CD4-positive, CD25-positive, alpha-beta regulatory T cell (primary cell): Measurements from ENCODE around the gene LGR4. TPM values are rescaled to one million over a fixed set of nuclear protein-coding genes. Genes with fewer than 3 reads are reported as not detected.

Experiments used
- ATAC-seq, 2 donors: fragments of 150-1000 bp; cut with Tn5 transposase; one replicate each; pipeline ENCODE4 v1.10.0; 2021; ENCODE audit warnings: low read depth in 2 of 2, moderate number of reproducible peaks in 2 of 2, moderate library complexity in 1 of 2
- DNase-seq, 3 donors: peaks; one replicate each; pipeline versions ENCODE4 v3.0.0 to v3.0.0-alpha.2; 2012 to 2022; ENCODE audit warnings: mixed read lengths in 1 of 3
- H3K27ac ChIP-seq: one replicate; pipeline ENCODE4 v1.7.0; 2013; ENCODE audit warnings: mild to moderate bottlenecking, low read length; ENCODE audit not compliant: insufficient read depth, poor library complexity, severe bottlenecking
- H3K27me3 ChIP-seq: one replicate; pipeline ENCODE4 v1.7.0; 2013; ENCODE audit warnings: low read length; ENCODE audit not compliant: control insufficient read depth, insufficient read depth
- H3K36me3 ChIP-seq: one replicate; pipeline ENCODE4 v1.7.0; 2013; ENCODE audit warnings: mild to moderate bottlenecking, low read length, moderate library complexity; ENCODE audit not compliant: control insufficient read depth, insufficient read depth
- H3K4me1 ChIP-seq: 2 replicates; pipeline ENCODE4 v1.7.0; 2013; ENCODE audit warnings: mild to moderate bottlenecking, low read length; ENCODE audit not compliant: insufficient read depth, control insufficient read depth, poor library complexity, severe bottlenecking
- H3K4me3 ChIP-seq: one replicate; pipeline ENCODE4 v1.7.0; 2013; ENCODE audit warnings: low read depth, mild to moderate bottlenecking, low read length, moderate library complexity
- H3K9me3 ChIP-seq, 2 experiments: 1 replicate in 1 of 2; 2 replicates in 1 of 2; pipeline ENCODE4 v1.7.0; 2013; ENCODE audit warnings: low read length in 2 of 2, mild to moderate bottlenecking in 1 of 2, moderate library complexity in 1 of 2; ENCODE audit not compliant: control insufficient read depth in 2 of 2
- H3K27ac Mint-ChIP-seq, 3 donors: one replicate each; pipeline ENCODE4 v1.8.0; 2020 to 2022; ENCODE audit warnings: mild to moderate bottlenecking in 3 of 3, mixed read lengths in 3 of 3, moderate library complexity in 2 of 3
- H3K27me3 Mint-ChIP-seq: one replicate; pipeline ENCODE4 v1.8.0; 2022; ENCODE audit warnings: mild to moderate bottlenecking, mixed read lengths
- H3K36me3 Mint-ChIP-seq: one replicate; pipeline ENCODE4 v1.8.0; 2020; ENCODE audit warnings: mixed read lengths
- H3K4me1 Mint-ChIP-seq, 4 donors: one replicate each; pipeline ENCODE4 v1.8.0; 2020 to 2022; ENCODE audit warnings: mixed read lengths in 4 of 4, mild to moderate bottlenecking in 1 of 4
- H3K4me3 Mint-ChIP-seq, 4 donors: one replicate each; pipeline ENCODE4 v1.8.0; 2020 to 2022; ENCODE audit warnings: mild to moderate bottlenecking in 4 of 4, mixed read lengths in 4 of 4, moderate library complexity in 3 of 4
- H3K9me3 Mint-ChIP-seq, 7 donors: one replicate each; pipeline ENCODE4 v1.8.0; 2020 to 2022; ENCODE audit warnings: mixed read lengths in 7 of 7, mild to moderate bottlenecking in 3 of 7, moderate library complexity in 2 of 7
- polyA plus RNA-seq, 4 donors: library from polyadenylated mRNA; unstranded; fragments of 300-500 nt; fragmentation: Illumina TruSeq; gene quantifications; one replicate each; pipeline ENCODE4 v1.2.3, GENCODE V29; 2021
- total RNA-seq: library from RNA; stranded (reverse); gene quantifications from one replicate; pipeline ENCODE4 v1.2.3, GENCODE V29; 2022

The LGR4 gene
- total and polyA plus RNA-seq, 5 donors from 2014 or later, result 0.27 to 2.7 (median 0.45) TPM; not detected in 1

- H3K4me3 Mint-ChIP-seq, result no peak overlapping the region
- H3K4me1 ChIP-seq, result no peaks in the 10 kb centered on the region
Observed at GRCh38 chr11:27464289-27464696, 8.3 kb downstream of the LGR4 start.

GRCh38 chr11:27462543-27462942 lies 10.0 kb downstream of the LGR4 start:
- H3K36me3 ChIP-seq, result no peaks in the 10 kb centered on the region
- no peak overlapping the region for H3K4me3 ChIP-seq
- H3K36me3 Mint-ChIP-seq, result no peaks in the 10 kb centered on the region
- H3K27ac Mint-ChIP-seq, result no peak overlapping the region
- H3K4me1 ChIP-seq, result no peaks in the 10 kb centered on the region
- H3K4me1 Mint-ChIP-seq, result no peaks in the 10 kb centered on the region
- no peaks in the 10 kb centered on the region for H3K9me3 ChIP-seq
- H3K27ac ChIP-seq, result no peak overlapping the region
- H3K4me3 Mint-ChIP-seq, result no peak overlapping the region
- H3K9me3 Mint-ChIP-seq, result peaks cover 0 to 3% (median 0%) of the 10 kb centered on the region in 7 donors
- DNase-seq (no peak), ATAC-seq (no peak)
- peaks cover 27% of the 10 kb centered on the region for H3K27me3 Mint-ChIP-seq
- peaks cover 3% of the 10 kb centered on the region for H3K27me3 ChIP-seq

More at GRCh38 chr11:27464289-27464696, 8.3 kb downstream of the LGR4 start:
- Mint-ChIP-seq H3K27ac (no peak overlapping the region), H3K4me1 (no peaks in the 10 kb centered on the region), H3K27me3 (peaks cover 43% of the 10 kb centered on the region), H3K9me3 (peaks cover 0 to 3% (median 0%) of the 10 kb centered on the region in 7 donors), H3K36me3 (no peaks in the 10 kb centered on the region)
- no peak overlapping the region for H3K27ac ChIP-seq
- H3K36me3 ChIP-seq, result no peaks in the 10 kb centered on the region
- DNase-seq (no peak), ATAC-seq (no peak)
- no peak overlapping the region for H3K4me3 ChIP-seq
- H3K9me3 ChIP-seq, result no peaks in the 10 kb centered on the region
- peaks cover 8% of the 10 kb centered on the region for H3K27me3 ChIP-seq

- Mint-ChIP-seq H3K27me3 (peaks cover 12% of the 10 kb centered on the region), H3K27ac (no peak overlapping the region), H3K9me3 (peaks cover 0 to 3% (median 0%) of the 10 kb centered on the region in 7 donors), H3K4me1 (no peaks in the 10 kb centered on the region), H3K4me3 (no peak overlapping the region), H3K36me3 (no peaks in the 10 kb centered on the region)
- H3K4me1 ChIP-seq, result no peaks in the 10 kb centered on the region
- H3K9me3 ChIP-seq, result no peaks in the 10 kb centered on the region
- H3K27ac ChIP-seq, result no peak overlapping the region
- no peaks in the 10 kb centered on the region for H3K36me3 ChIP-seq
- H3K27me3 ChIP-seq, result peaks cover 2% of the 10 kb centered on the region
- ATAC-seq (no peak), DNase-seq (no peak)
- H3K4me3 ChIP-seq, result no peak overlapping the region
Observed at GRCh38 chr11:27460158-27460978, 12.2 kb downstream of the LGR4 start.

- H3K4me1 Mint-ChIP-seq, result no peaks in the 10 kb centered on the region
- DNase-seq, result no peak
Observed at GRCh38 chr11:27459191-27459590, 13.4 kb downstream of the LGR4 start.

GRCh38 chr11:27458182-27458581 lies 14.4 kb downstream of the LGR4 start:
- Mint-ChIP-seq H3K36me3 (no peaks in the 10 kb centered on the region), H3K9me3 (peaks cover 0 to 4% (median 0%) of the 10 kb centered on the region in 7 donors), H3K27me3 (peaks cover 9% of the 10 kb centered on the region), H3K4me1 (no peaks in the 10 kb centered on the region), H3K27ac (no peak overlapping the region), H3K4me3 (no peak overlapping the region)
- Histone ChIP-seq H3K27me3 (no peaks in the 10 kb centered on the region), H3K9me3 (no peaks in the 10 kb centered on the region), H3K4me1 (no peaks in the 10 kb centered on the region), H3K27ac (no peak overlapping the region), H3K36me3 (no peaks in the 10 kb centered on the region), H3K4me3 (no peak overlapping the region)
- DNase-seq, result no peak
- no peak for ATAC-seq

More at GRCh38 chr11:27459191-27459590, 13.4 kb downstream of the LGR4 start:
- no peak overlapping the region for H3K27ac ChIP-seq
- H3K4me3 ChIP-seq, result no peak overlapping the region
- no peak for ATAC-seq
- no peaks in the 10 kb centered on the region for H3K4me1 ChIP-seq
- H3K27me3 ChIP-seq, result no peaks in the 10 kb centered on the region
- no peaks in the 10 kb centered on the region for H3K36me3 ChIP-seq
- Mint-ChIP-seq H3K27me3 (peaks cover 11% of the 10 kb centered on the region), H3K27ac (no peak overlapping the region), H3K9me3 (peaks cover 0 to 3% (median 0%) of the 10 kb centered on the region in 7 donors), H3K4me3 (no peak overlapping the region), H3K36me3 (no peaks in the 10 kb centered on the region)
- H3K9me3 ChIP-seq, result no peaks in the 10 kb centered on the region

GRCh38 chr11:27456795-27457329 lies 15.7 kb downstream of the LGR4 start:
- no peak for ATAC-seq
- Mint-ChIP-seq H3K27ac (no peak overlapping the region), H3K9me3 (peaks cover 0 to 4% (median 0%) of the 10 kb centered on the region in 7 donors), H3K4me3 (no peak overlapping the region), H3K27me3 (peaks cover 6% of the 10 kb centered on the region), H3K4me1 (no peaks in the 10 kb centered on the region), H3K36me3 (no peaks in the 10 kb centered on the region)
- no peak overlapping the region for H3K27ac ChIP-seq
- H3K4me1 ChIP-seq, result no peaks in the 10 kb centered on the region
- H3K4me3 ChIP-seq, result no peak overlapping the region
- H3K27me3 ChIP-seq, result no peaks in the 10 kb centered on the region
- no peak for DNase-seq
- no peaks in the 10 kb centered on the region for H3K36me3 ChIP-seq
- no peaks in the 10 kb centered on the region for H3K9me3 ChIP-seq

- Histone ChIP-seq H3K36me3 (no peaks in the 10 kb centered on the region), H3K4me3 (no peak overlapping the region), H3K27ac (no peak overlapping the region), H3K27me3 (no peaks in the 10 kb centered on the region), H3K4me1 (no peaks in the 10 kb centered on the region), H3K9me3 (no peaks in the 10 kb centered on the region)
- Mint-ChIP-seq H3K4me1 (no peaks in the 10 kb centered on the region), H3K36me3 (no peaks in the 10 kb centered on the region), H3K27me3 (peaks cover 10% of the 10 kb centered on the region), H3K27ac (no peak overlapping the region), H3K9me3 (peaks cover 0 to 2% (median 0%) of the 10 kb centered on the region in 7 donors), H3K4me3 (no peak overlapping the region)
- no peak for DNase-seq
- no peak for ATAC-seq
Observed at GRCh38 chr11:27456140-27456794, 16.3 kb downstream of the LGR4 start.
